ENCODE data around the gene MYLIP. TPM values are rescaled to one million over a fixed set of nuclear protein-coding genes. Genes with fewer than 3 reads are reported as not detected.

The MYLIP gene
- total and polyA plus RNA-seq, 2 of the 4 experiments (the other 2 are of a cell fraction): 1.8 to 3.2 TPM

DNA sequence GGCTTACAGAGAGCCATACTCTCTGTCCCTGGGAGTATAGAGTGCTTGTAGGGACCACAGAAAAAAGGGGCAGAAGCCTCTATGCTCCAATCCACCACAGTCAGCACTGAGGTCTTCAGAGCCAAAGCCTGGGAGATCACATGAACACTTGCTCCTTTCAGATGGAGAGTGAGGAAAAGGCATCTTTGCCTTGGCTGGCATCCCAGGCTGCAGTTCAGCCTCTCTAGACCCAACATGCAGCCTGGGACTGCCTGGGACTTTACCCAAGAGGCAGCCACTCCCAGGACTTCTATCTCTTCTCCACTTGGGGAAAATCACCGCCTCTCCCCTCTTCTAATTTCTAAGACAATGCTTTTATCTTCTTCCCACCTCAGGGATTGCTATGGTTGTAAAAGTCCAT lies 46.5 kb upstream of the MYLIP start:
- no peaks in the 10 kb centered on the region for H4K20me1 ChIP-seq (ENCODE audit: insufficient read depth, low read length)
- ATAC-seq (ENCODE audit: low read depth) (no peak), DNase-seq (no peak)
- H3K23ac ChIP-seq (ENCODE audit: low read depth, low read length): no peak overlapping the region
- CTCF ChIA-PET: no interaction called here
- no peak overlapping the region for H2BK20ac ChIP-seq (ENCODE audit: low read depth, low read length)
- no peak overlapping the region for H2AFZ ChIP-seq (replicated peaks; ENCODE audit: low read length, poor library complexity)
- no peak overlapping the region for H2AK9ac ChIP-seq (replicated peaks; ENCODE audit: low read depth, low read length, poor library complexity)
- peaks cover 14% of the 10 kb centered on the region for H3K27me3 ChIP-seq (ENCODE audit: control insufficient read depth, insufficient read depth, low read length)
- H3K4me3 ChIP-seq (ENCODE audit: insufficient read depth, low read depth, low read length): no peak overlapping the region
- H4K8ac ChIP-seq (ENCODE audit: low read depth in 2 of 2, low read length in 2 of 2): no peak overlapping the region
- WGBS, 2 experiments (ENCODE audit: extremely low coverage in 2 of 2, insufficient read length in 1 of 2): no CpG with 5 or more reads among the region's 1 CpG
- no peak overlapping the region for H3K27ac ChIP-seq (ENCODE audit: insufficient read depth, low read length)
- no peak overlapping the region for H3K4me2 ChIP-seq (ENCODE audit: low read depth, low read length)
- no peak overlapping the region for H3K18ac ChIP-seq (ENCODE audit: low read depth, low read length)
- no peak overlapping the region for H4K5ac ChIP-seq (ENCODE audit: low read depth, low read length)
- no peak overlapping the region for H3K56ac ChIP-seq (ENCODE audit: extremely low read depth, insufficient read depth, low read length)
- H3K79me1 ChIP-seq (ENCODE audit: low read depth in 1 of 2, low read length in 2 of 2): no peaks in the 10 kb centered on the region
- in situ Hi-C loops (cut with MboI; ENCODE audit: low sequenced_read_pairs) (no loop called here), dilution Hi-C loops (cut with HindIII; ENCODE audit: low sequenced_read_pairs, unreplicated experiment) (no loop called here), intact Hi-C loops (cut with micrococcal nuclease) (no loop called here)
- BruUV-seq (replicated peaks): no TSS peak
- no peak overlapping the region for H4K91ac ChIP-seq (ENCODE audit: insufficient read depth, low read depth, low read length)
- H2AK5ac ChIP-seq (ENCODE audit: low read depth, low read length): no peak overlapping the region
- H3K4me1 ChIP-seq (ENCODE audit: control insufficient read depth, insufficient read depth, low read length): no peaks in the 10 kb centered on the region
- TF ChIP-seq CEBPB (IDR thresholded peaks at IDR 0.05; ENCODE audit: low read depth, low read length) (no peak), BHLHE40 (IDR thresholded peaks at IDR 0.05; ENCODE audit: low read depth, low read length) (no peak), FOS (IDR thresholded peaks at IDR 0.05; ENCODE audit: low read depth, low read length) (no peak), NFE2L2 (IDR thresholded peaks at IDR 0.05; ENCODE audit: low read depth, low read length) (no peak), MAZ (IDR thresholded peaks at IDR 0.05; ENCODE audit: borderline replicate concordance, low read depth, low read length) (no peak), MXI1 (IDR thresholded peaks at IDR 0.05; ENCODE audit: borderline replicate concordance, low read depth, low read length) (no peak), CHD1 (IDR thresholded peaks at IDR 0.05; ENCODE audit: low read depth, low read length) (no peak), POLR2A (IDR thresholded peaks at IDR 0.05; ENCODE audit: low read depth, low read length) (no peak), RAD21 (IDR thresholded peaks at IDR 0.05; ENCODE audit: low read length) (no peak), RFX5 (IDR thresholded peaks at IDR 0.05; ENCODE audit: low read depth, low read length) (no peak), CTCF (conservative IDR thresholded peaks at IDR 0.05; ENCODE audit: low read depth, low read length) (no peak), SMC3 (IDR thresholded peaks at IDR 0.05; ENCODE audit: low read depth, low read length) (no peak), USF2 (IDR thresholded peaks at IDR 0.05; ENCODE audit: low read depth, low read length) (no peak), MAFK (IDR thresholded peaks at IDR 0.05; ENCODE audit: low read depth, low read length) (no peak)
- TF ChIP-seq, protein P1, sequence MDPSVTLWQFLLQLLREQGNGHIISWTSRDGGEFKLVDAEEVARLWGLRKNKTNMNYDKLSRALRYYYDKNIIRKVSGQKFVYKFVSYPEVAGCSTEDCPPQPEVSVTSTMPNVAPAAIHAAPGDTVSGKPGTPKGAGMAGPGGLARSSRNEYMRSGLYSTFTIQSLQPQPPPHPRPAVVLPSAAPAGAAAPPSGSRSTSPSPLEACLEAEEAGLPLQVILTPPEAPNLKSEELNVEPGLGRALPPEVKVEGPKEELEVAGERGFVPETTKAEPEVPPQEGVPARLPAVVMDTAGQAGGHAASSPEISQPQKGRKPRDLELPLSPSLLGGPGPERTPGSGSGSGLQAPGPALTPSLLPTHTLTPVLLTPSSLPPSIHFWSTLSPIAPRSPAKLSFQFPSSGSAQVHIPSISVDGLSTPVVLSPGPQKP (IDR thresholded peaks at IDR 0.05; ENCODE audit: borderline replicate concordance, low read depth, low read length): no peak
- no peak overlapping the region for H2BK120ac ChIP-seq (ENCODE audit: low read depth, low read length)
- POLR2A ChIA-PET (ENCODE audit: unreplicated experiment): interaction anchor here (0.5 kb wide), 1 partner anchor 18 kb away, joined by 3 read pairs; no protein-coding TSS in a partner anchor
- no peak overlapping the region for H3K14ac ChIP-seq (replicated peaks; ENCODE audit: low read depth, low read length)
- no peak overlapping the region for H3K9ac ChIP-seq (ENCODE audit: low read depth, low read length)
- no peaks in the 10 kb centered on the region for H3K9me1 ChIP-seq (ENCODE audit: insufficient read depth, low read length)
- H2BK5ac ChIP-seq (ENCODE audit: low read depth, low read length, poor library complexity, severe bottlenecking): no peak overlapping the region
- no peak overlapping the region for H3K4ac ChIP-seq (ENCODE audit: low read depth, low read length)
- H3K9me3 ChIP-seq (ENCODE audit: control insufficient read depth, insufficient read depth, low read length): no peaks in the 10 kb centered on the region
- no peaks in the 10 kb centered on the region for H3K36me3 ChIP-seq (ENCODE audit: control insufficient read depth, insufficient read depth, low read length)
- H2BK15ac ChIP-seq (ENCODE audit: low read depth, low read length): no peak overlapping the region
